ENCODE results near the gene TFAM.

DNA sequence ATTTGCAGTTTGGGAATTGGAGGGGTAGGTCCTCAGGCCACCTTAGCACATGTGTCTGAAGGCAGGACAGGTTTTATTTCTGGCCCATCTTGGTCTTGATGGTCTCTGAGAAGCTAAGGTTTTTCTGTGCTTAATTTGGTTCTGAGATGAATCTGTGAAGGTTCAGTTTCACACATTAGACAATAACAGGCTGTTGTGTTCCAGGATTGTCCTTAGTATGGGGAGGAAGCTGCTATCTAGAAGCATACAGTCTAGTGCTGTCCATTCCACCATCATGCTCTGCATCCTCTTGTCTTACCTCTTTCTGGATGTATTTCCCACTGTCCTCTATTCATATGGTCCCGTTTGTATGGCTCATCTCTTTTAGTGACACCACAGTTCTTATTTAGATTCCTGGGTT, 43.3 kb upstream of the TFAM start:
- TF ChIP-seq, protein P1, sequence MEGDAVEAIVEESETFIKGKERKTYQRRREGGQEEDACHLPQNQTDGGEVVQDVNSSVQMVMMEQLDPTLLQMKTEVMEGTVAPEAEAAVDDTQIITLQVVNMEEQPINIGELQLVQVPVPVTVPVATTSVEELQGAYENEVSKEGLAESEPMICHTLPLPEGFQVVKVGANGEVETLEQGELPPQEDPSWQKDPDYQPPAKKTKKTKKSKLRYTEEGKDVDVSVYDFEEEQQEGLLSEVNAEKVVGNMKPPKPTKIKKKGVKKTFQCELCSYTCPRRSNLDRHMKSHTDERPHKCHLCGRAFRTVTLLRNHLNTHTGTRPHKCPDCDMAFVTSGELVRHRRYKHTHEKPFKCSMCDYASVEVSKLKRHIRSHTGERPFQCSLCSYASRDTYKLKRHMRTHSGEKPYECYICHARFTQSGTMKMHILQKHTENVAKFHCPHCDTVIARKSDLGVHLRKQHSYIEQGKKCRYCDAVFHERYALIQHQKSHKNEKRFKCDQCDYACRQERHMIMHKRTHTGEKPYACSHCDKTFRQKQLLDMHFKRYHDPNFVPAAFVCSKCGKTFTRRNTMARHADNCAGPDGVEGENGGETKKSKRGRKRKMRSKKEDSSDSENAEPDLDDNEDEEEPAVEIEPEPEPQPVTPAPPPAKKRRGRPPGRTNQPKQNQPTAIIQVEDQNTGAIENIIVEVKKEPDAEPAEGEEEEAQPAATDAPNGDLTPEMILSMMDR (IDR thresholded peaks at IDR 0.05; ENCODE audit: low read length) = no peak
- no peak for TF ChIP-seq EZH2 (IDR thresholded peaks at IDR 0.05; ENCODE audit: borderline replicate concordance, low read length)
